ENCODE results near the gene TMOD3. TPM values are rescaled to one million over a fixed set of nuclear protein-coding genes. Genes with fewer than 3 reads are reported as not detected.

The TMOD3 gene
- total and polyA plus RNA-seq, 8 donors, result 4.4 to 28.5 (median 14.3) TPM

DNA sequence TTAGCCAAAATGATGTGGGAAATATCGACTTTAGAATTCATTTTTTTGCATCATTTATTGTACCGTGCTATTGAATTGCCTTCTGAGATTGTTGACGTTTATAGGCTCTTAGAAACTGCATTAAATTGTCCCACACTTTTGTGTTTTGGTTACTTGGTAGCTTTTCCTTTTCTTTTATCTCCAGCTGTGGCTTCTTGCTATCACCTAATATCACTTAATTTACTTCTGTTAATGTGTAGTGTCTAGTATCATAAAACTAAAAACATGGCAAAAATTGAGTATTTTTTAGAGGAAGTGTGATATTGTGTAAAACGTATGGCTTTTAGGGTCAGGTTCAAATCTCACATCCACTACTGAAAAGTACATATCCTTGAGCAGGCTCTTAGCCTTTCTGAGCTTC lies 11.2 kb downstream of the TMOD3 start:
- no peak for ATAC-seq
- H3K27me3 ChIP-seq, result no peaks in the 10 kb centered on the region
- H3K36me3 ChIP-seq, result no peaks in the 10 kb centered on the region
- no peak for FAIRE-seq
- H3K4me1 ChIP-seq, result peaks cover 8 to 47% (median 19%) of the 10 kb centered on the region in 3 donors
- H3K4me3 ChIP-seq, result no peak overlapping the region
- intact Hi-C loops (cut with DNase I), result no loop called here
- DNase-seq, result no peak
- no peak for TF ChIP-seq CTCF (IDR thresholded peaks at IDR 0.05)
- 81 to 87% methylated on average over 4 of the region's 4 CpGs for WGBS, 2 donors
- no peaks in the 10 kb centered on the region for H3K9me3 ChIP-seq
- H3K27ac ChIP-seq, result no peak overlapping the region

DNA sequence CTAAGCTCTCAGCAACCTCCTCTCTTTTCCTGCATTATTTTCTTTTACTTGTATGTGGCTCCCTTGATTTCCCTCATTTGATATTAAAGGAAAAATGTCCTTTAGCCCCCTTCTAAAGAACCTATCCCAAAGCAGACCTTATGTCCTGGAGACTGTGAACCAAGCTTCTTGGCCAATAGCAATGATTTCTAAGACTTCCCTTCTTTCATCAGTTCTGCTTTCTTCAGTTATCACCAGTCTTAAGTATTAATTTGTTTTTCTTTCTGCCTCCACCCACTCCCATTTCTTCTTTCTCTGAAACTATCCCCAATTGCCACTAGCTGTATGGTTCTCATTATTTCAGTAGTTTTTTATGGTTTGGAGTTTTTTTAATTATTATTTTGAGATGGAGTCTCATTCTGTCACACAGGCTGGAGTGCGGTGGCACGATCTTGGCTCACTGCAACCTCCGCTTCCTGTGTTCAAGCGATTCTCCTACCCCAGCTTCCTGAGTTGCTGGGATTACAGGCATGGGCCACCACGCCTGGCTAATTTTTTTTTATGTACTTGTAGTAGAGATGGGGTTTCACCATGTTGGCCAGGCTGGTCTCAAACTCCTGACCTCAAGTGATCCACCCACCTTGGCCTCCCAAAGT lies 12.1 kb downstream of the TMOD3 start:
- H3K4me1 ChIP-seq, result peaks cover 12 to 55% (median 26%) of the 10 kb centered on the region in 3 donors
- DNase-seq (no peak), FAIRE-seq (no peak), ATAC-seq (no peak)
- no peak overlapping the region for H3K4me3 ChIP-seq
- H3K9me3 ChIP-seq, result no peaks in the 10 kb centered on the region
- no peak overlapping the region for H3K27ac ChIP-seq
- intact Hi-C loops (cut with DNase I), result no loop called here
- 90 to 93% methylated on average over 5 of the region's 5 CpGs for WGBS, 2 donors
- H3K36me3 ChIP-seq, result no peaks in the 10 kb centered on the region
- no peak for TF ChIP-seq CTCF (IDR thresholded peaks at IDR 0.05)
- no peaks in the 10 kb centered on the region for H3K27me3 ChIP-seq

DNA sequence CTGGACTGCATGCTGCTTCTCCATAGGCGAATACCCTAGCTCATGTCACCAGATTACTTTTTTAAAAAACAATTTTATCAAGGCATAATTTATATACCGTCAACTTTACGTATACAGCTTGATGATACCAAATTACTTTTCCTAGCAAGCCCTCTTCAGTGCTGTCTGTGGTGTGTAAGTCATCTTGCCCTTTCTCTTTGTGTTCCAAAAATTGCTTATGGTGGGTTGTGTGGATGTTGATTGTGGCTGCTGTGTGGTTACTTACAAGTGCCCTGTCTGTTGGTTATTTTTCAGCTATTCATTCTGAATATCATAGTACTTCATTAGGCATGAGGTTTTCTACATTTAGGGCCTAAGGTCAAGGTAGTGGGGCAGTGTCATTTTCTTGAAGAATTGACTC lies 12.8 kb downstream of the TMOD3 start:
- WGBS, 2 donors, result 95 to 97% methylated on average over 3 of the region's 3 CpGs
- intact Hi-C loops (cut with DNase I), result no loop called here
- Histone ChIP-seq H3K27me3 (no peaks in the 10 kb centered on the region), H3K36me3 (no peaks in the 10 kb centered on the region), H3K27ac (no peak overlapping the region), H3K4me3 (no peak overlapping the region), H3K9me3 (no peaks in the 10 kb centered on the region), H3K4me1 (peaks cover 17 to 54% (median 28%) of the 10 kb centered on the region in 3 donors)
- FAIRE-seq (no peak), DNase-seq (no peak), ATAC-seq (no peak)
- no peak for TF ChIP-seq CTCF (IDR thresholded peaks at IDR 0.05)

GRCh38 chr15:51842852-51843737 lies 13.6 kb downstream of the TMOD3 start:
- intact Hi-C loops (cut with DNase I), result no loop called here
- WGBS, 2 donors, result 51 to 61% methylated on average over 6 of the region's 6 CpGs
- no peak for FAIRE-seq

More at GRCh38 chr15:51842852-51843737, 13.6 kb downstream of the TMOD3 start:
- H3K27me3 ChIP-seq, result no peaks in the 10 kb centered on the region
- H3K27ac ChIP-seq, result peak overlapping the region in 1 of 4 donors; percentile 34
- no peak overlapping the region for H3K4me3 ChIP-seq
- H3K36me3 ChIP-seq, result no peaks in the 10 kb centered on the region
- TF ChIP-seq CTCF (IDR thresholded peaks at IDR 0.05), result no peak
- peaks cover 17 to 47% (median 28%) of the 10 kb centered on the region in 3 donors for H3K4me1 ChIP-seq
- DNase-seq (no peak), ATAC-seq (peak in 3 of 4 donors; percentile 23 to 55 (median 48))
- no peaks in the 10 kb centered on the region for H3K9me3 ChIP-seq

Measured in pancreas (tissue), 10 donors.